HepG2 (cell line): ENCODE measurements around the gene RNASE9. TPM values are rescaled to one million over a fixed set of nuclear protein-coding genes. Genes with fewer than 3 reads are reported as not detected.

Experiments used
- ETV5 ChIP-seq: IDR thresholded peaks from 2 replicates; pipeline ENCODE4 v1.6.1; 2018; ENCODE audit warnings: missing biosample characterization, missing genetic modification reagents, inconsistent platforms, borderline replicate concordance
- HES4 ChIP-seq: sonication (generic); formaldehyde crosslinking; IDR thresholded peaks from 2 replicates; pipeline ENCODE4 v1.9.0; 2021; ENCODE audit warnings: mild to moderate bottlenecking, missing genetic modification reagents, borderline replicate concordance
- HIVEP1 ChIP-seq: sonication (generic); formaldehyde crosslinking; IDR thresholded peaks from 2 replicates; pipeline ENCODE4 v1.4.0; 2020; ENCODE audit warnings: mild to moderate bottlenecking, missing genetic modification reagents
- MTF1 ChIP-seq: sonication (generic); formaldehyde crosslinking; IDR thresholded peaks from 2 replicates; pipeline ENCODE4 v1.5.0; 2020; ENCODE audit warnings: missing genetic modification reagents
- PHF8 ChIP-seq: sonication (generic); formaldehyde crosslinking; IDR thresholded peaks from 2 replicates; pipeline ENCODE4 v1.5.0; 2020; ENCODE audit warnings: missing genetic modification reagents
- PPARG ChIP-seq: conservative IDR thresholded peaks from 2 replicates; pipeline ENCODE4 v1.6.1; 2016; ENCODE audit warnings: missing biosample characterization, missing genetic modification reagents
- RBM22 ChIP-seq: fragments of 200-400 bp; formaldehyde crosslinking; optimal IDR thresholded peaks from 2 replicates; pipeline ENCODE3; 2017; ENCODE audit warnings: mild to moderate bottlenecking, low read length, moderate library complexity
- THAP9 ChIP-seq: sonication (generic); formaldehyde crosslinking; IDR thresholded peaks from 2 replicates; pipeline ENCODE4; 2020; ENCODE audit warnings: missing genetic modification reagents, mild to moderate bottlenecking, borderline replicate concordance
- XRCC5 ChIP-seq: fragments of 200-400 bp; formaldehyde crosslinking; optimal IDR thresholded peaks from 2 replicates; pipeline ENCODE3; 2017; ENCODE audit warnings: mild to moderate bottlenecking, low read length
- ZBTB2 ChIP-seq: sonication (generic); formaldehyde crosslinking; IDR thresholded peaks from 2 replicates; pipeline ENCODE4 v1.8.0; 2022; ENCODE audit warnings: low read depth, missing genetic modification reagents
- ZMAT3 ChIP-seq: sonication (generic); formaldehyde crosslinking; conservative IDR thresholded peaks from 2 replicates; pipeline ENCODE4 v1.7.0; 2021; ENCODE audit warnings: missing genetic modification reagents
- ZMYM4 ChIP-seq: sonication (generic); formaldehyde crosslinking; IDR thresholded peaks from 2 replicates; pipeline ENCODE4 v1.8.1; 2023; ENCODE audit warnings: mild to moderate bottlenecking, missing genetic modification reagents
- ZNF317 ChIP-seq: sonication (generic); formaldehyde crosslinking; IDR thresholded peaks from 2 replicates; pipeline ENCODE4 v1.5.0; 2020; ENCODE audit warnings: mild to moderate bottlenecking, missing genetic modification reagents
- ZNF580 ChIP-seq: IDR thresholded peaks from 2 replicates; pipeline ENCODE4 v1.6.1; 2016; ENCODE audit warnings: low read depth, borderline replicate concordance
- polyA plus RNA-seq, 8 experiments: library from polyadenylated mRNA; depleted of rRNA in 3 of 8; stranded (reverse) in 7 of 8; unstranded in 1 of 8; fragments of >200 nt; fragmentation: Illumina TruSeq in 4 of 8; extraction: Trizol in 4 of 8; gene quantifications; 2 replicates each; pipeline versions ENCODE4 v1.2.1 to v1.2.3, GENCODE V29; 2011 to 2016; ENCODE audit warnings: low read depth in 4 of 8, missing spikeins in 1 of 8, mixed read lengths in 1 of 8; ENCODE audit not compliant: insufficient read depth in 1 of 8
- total RNA-seq, 5 experiments: library from RNA; depleted of rRNA; stranded (reverse); fragments of >200 nt; fragmentation: Illumina TruSeq; extraction: Trizol; gene quantifications; 2 replicates each; pipeline ENCODE4 v1.2.3, GENCODE V29; 2016; ENCODE audit warnings: low read depth in 1 of 5
- TF ChIP-seq, protein P1 (sequence below): sonication (generic); formaldehyde crosslinking; conservative IDR thresholded peaks from 2 replicates; pipeline ENCODE4 v1.4.0; 2020; ENCODE audit warnings: missing genetic modification reagents
- TF ChIP-seq, protein P2 (sequence below): IDR thresholded peaks from 2 replicates; pipeline ENCODE4 v1.6.1; 2012; ENCODE audit warnings: low read depth, low read length, improper control_type of control experiment
- TF ChIP-seq, protein P3 (sequence below): sonication (generic); formaldehyde crosslinking; IDR thresholded peaks from 2 replicates; pipeline ENCODE4 v1.5.0; 2020; ENCODE audit warnings: missing genetic modification reagents, mild to moderate bottlenecking, borderline replicate concordance

The RNASE9 gene
- total and polyA plus RNA-seq, 2 of the 13 experiments (the other 11 are each of a cell fraction or from before 2014, with no cell fraction given): not detected

DNA sequence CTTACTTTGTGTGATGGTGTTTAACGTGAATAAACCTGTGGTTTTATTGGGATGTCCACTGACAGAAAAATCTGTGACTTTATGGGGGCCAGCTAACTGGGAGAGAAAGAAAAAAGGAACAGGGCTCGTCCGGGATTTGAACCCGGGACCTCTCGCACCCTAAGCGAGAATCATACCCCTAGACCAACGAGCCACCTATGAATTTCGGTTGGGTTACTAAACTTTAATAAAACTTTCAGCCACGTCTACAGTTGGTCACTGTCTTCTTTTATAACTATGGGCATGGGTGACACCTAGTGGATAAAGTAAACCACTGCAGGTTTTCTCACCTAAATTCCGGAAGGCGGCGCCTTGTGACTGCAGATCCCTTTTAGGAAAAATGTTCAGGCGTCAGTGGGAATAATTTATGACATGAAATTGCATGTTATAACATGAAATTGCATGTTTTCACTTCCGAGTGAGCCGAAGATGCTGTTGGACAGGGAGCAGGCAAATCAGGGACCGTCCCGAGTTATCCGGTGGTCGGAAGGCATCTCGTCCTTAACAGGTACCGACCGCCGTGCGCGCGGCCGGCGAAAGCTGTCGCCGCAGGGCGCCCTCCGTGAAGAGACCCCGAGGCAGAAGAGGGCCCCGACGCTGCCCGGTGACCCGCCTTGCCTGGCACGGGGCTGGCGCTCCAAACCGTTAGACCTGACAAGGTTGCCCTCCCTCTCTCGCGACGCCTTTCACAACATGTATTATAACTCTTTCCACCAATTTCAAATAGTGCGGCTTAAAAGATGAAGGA, 48.6 kb upstream of the RNASE9 start (continued):
- TF ChIP-seq, protein P1, sequence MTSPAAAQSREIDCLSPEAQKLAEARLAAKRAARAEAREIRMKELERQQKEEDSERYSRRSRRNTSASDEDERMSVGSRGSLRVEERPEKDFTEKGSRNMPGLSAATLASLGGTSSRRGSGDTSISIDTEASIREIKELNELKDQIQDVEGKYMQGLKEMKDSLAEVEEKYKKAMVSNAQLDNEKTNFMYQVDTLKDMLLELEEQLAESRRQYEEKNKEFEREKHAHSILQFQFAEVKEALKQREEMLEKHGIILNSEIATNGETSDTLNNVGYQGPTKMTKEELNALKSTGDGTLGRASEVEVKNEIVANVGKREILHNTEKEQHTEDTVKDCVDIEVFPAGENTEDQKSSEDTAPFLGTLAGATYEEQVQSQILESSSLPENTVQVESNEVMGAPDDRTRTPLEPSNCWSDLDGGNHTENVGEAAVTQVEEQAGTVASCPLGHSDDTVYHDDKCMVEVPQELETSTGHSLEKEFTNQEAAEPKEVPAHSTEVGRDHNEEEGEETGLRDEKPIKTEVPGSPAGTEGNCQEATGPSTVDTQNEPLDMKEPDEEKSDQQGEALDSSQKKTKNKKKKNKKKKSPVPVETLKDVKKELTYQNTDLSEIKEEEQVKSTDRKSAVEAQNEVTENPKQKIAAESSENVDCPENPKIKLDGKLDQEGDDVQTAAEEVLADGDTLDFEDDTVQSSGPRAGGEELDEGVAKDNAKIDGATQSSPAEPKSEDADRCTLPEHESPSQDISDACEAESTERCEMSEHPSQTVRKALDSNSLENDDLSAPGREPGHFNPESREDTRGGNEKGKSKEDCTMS (CRISPR knock-in tag): no peak
- TF ChIP-seq PHF8 (CRISPR knock-in tag): peak; percentile 74; the same call in 1 of the 2 replicates
- peak; percentile 22 for TF ChIP-seq XRCC5
- TF ChIP-seq, protein P2, sequence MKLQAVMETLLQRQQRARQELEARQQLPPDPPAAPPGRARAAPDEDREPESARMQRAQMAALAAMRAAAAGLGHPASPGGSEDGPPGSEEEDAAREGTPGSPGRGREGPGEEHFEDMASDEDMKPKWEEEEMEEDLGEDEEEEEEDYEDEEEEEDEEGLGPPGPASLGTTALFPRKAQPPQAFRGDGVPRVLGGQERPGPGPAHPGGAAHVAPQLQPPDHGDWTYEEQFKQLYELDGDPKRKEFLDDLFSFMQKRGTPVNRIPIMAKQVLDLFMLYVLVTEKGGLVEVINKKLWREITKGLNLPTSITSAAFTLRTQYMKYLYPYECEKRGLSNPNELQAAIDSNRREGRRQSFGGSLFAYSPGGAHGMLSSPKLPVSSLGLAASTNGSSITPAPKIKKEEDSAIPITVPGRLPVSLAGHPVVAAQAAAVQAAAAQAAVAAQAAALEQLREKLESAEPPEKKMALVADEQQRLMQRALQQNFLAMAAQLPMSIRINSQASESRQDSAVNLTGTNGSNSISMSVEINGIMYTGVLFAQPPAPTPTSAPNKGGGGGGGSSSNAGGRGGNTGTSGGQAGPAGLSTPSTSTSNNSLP: peak; percentile 50
- no peak; the same call in 1 of the 2 replicates for TF ChIP-seq ETV5
- TF ChIP-seq HES4: no peak
- TF ChIP-seq ZNF317 (CRISPR knock-in tag): peak; percentile 18; the same call in 1 of the 2 replicates
- no peak; the same call in 1 of the 2 replicates for TF ChIP-seq ZMAT3 (CRISPR knock-in tag)
- TF ChIP-seq, protein P3, sequence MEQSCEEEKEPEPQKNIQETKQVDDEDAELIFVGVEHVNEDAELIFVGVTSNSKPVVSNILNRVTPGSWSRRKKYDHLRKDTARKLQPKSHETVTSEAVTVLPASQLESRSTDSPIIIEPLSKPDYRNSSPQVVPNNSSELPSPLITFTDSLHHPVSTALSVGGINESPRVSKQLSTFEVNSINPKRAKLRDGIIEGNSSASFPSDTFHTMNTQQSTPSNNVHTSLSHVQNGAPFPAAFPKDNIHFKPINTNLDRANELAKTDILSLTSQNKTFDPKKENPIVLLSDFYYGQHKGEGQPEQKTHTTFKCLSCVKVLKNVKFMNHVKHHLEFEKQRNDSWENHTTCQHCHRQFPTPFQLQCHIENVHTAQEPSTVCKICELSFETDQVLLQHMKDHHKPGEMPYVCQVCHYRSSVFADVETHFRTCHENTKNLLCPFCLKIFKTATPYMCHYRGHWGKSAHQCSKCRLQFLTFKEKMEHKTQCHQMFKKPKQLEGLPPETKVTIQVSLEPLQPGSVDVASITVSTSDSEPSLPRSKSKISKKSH (CRISPR knock-in tag): peak; percentile 81; the same call in 1 of the 2 replicates
- TF ChIP-seq ZNF580 (CRISPR knock-in tag): 0 out of 2 replicates have a peak, but pooled peaks have one; percentile 48
- TF ChIP-seq MTF1 (CRISPR knock-in tag): no peak
- peak; percentile 69; the same call in 1 of the 2 replicates for TF ChIP-seq THAP9 (CRISPR knock-in tag)
- TF ChIP-seq HIVEP1 (CRISPR knock-in tag): peak; percentile 76; the same call in 1 of the 2 replicates
- peak; percentile 56; the same call in 1 of the 2 replicates for TF ChIP-seq PPARG (CRISPR knock-in tag)
- TF ChIP-seq ZBTB2 (CRISPR knock-in tag): peak; percentile 9; the same call in 1 of the 2 replicates
- TF ChIP-seq ZMYM4 (CRISPR knock-in tag): peak; percentile 50
- peak; percentile 93 for TF ChIP-seq RBM22
